Thyroid gland (tissue), 4 donors: ENCODE measurements around the gene SELENOI. TPM values are rescaled to one million over a fixed set of nuclear protein-coding genes. Genes with fewer than 3 reads are reported as not detected.

ENCODE experiments used
- DNase-seq, 2 donors: peaks; one replicate each; pipeline ENCODE4 v3.0.0-alpha.2; 2019
- H3K27ac ChIP-seq, 3 donors: fragments of 200-600 bp; sonication (generic); 1 replicate in 2 of 3; 2 replicates in 1 of 3; pipeline ENCODE4 v1.5.1; 2016 to 2019; ENCODE audit warnings: mild to moderate bottlenecking in 1 of 3, moderate library complexity in 1 of 3
- H3K27me3 ChIP-seq: fragments of 200-600 bp; sonication (generic); one replicate; pipeline ENCODE4 v1.5.1; 2019
- H3K36me3 ChIP-seq, 2 donors: fragments of 200-600 bp; sonication (generic); one replicate each; pipeline ENCODE4 v1.5.1; 2016 to 2019
- H3K4me1 ChIP-seq, 2 donors: fragments of 200-600 bp; sonication (generic); one replicate each; pipeline ENCODE4 v1.5.1; 2017 to 2019
- H3K4me3 ChIP-seq, 3 donors: fragments of 200-600 bp; sonication (generic); replicated peaks in 1 of 3; 1 replicate in 2 of 3; 2 replicates in 1 of 3; pipeline ENCODE4 v1.5.1; 2016; ENCODE audit warnings: mild to moderate bottlenecking in 1 of 3
- H3K9me3 ChIP-seq: fragments of 200-600 bp; sonication (generic); one replicate; pipeline ENCODE4 v1.5.1; 2017
- POLR2A ChIP-seq, 2 donors: fragments of 450-650 bp; IDR thresholded peaks; one replicate each; pipeline ENCODE4 v1.6.1; 2017; ENCODE audit warnings: antibody characterized with exemption in 2 of 2, mild to moderate bottlenecking in 2 of 2, moderate library complexity in 1 of 2
- WGBS, 2 donors: methylation state at CpG; one replicate each; pipeline ENCODE4 v1.1.5; 2017; 5-methylcytosine and 5-hydroxymethylcytosine counted together
- intact Hi-C: fragments of 100-400 bp; cut with DNase I; formaldehyde crosslinking; loops from one replicate; pipeline ENCODE4 v1.15.1; 2023
- total RNA-seq, 4 donors: library from RNA; depleted of rRNA; stranded (reverse); fragments of >200 nt; gene quantifications; one replicate each; pipeline ENCODE4 v1.2.3, GENCODE V29; 2016
- TF ChIP-seq, protein P1 (sequence below), 6 experiments: fragments of 200-600 bp in 3 of 6; fragments of 450-650 bp in 3 of 6; sonication (generic) in 3 of 6; IDR thresholded peaks; one replicate each; pipeline ENCODE4 v1.5.1; 2016 to 2019; ENCODE audit warnings: antibody characterized with exemption in 6 of 6, mild to moderate bottlenecking in 2 of 6, inconsistent platforms in 1 of 6, moderate library complexity in 1 of 6

SELENOI gene
- total RNA-seq, 4 donors from 2014 or later, result 16.7 to 31.2 (median 21.8) TPM

DNA sequence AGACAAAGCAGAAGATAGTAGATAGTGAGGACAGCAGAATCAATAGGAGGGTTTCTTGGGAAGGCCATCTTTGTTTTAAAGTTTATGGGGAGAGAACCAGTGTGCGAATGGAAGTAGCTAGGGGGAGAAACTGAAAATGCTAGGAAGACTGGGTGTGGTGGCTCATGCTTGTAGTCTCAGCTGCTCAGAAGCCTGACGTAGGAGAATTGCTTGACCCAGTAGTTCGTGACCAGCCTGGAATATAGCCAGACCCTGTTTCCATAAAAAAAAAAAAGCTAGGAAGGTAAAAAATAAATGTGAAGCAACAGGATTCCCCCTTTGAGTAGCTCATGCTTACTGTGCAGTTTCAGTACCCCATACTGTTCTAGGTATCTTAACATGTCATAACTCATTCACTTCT, 36.6 kb downstream of the SELENOI start:
- no peak overlapping the region for H3K4me3 ChIP-seq
- no peaks in the 10 kb centered on the region for H3K27me3 ChIP-seq
- H3K27ac ChIP-seq, result peak overlapping the region; percentile 18 to 41 (median 41)
- DNase-seq, result peak; percentile 55 to 60
- intact Hi-C loops, result no loop called here
- no peaks in the 10 kb centered on the region for H3K9me3 ChIP-seq
- H3K4me1 ChIP-seq, result peaks cover 0 to 10% of the 10 kb centered on the region in 2 donors
- TF ChIP-seq, protein P1, sequence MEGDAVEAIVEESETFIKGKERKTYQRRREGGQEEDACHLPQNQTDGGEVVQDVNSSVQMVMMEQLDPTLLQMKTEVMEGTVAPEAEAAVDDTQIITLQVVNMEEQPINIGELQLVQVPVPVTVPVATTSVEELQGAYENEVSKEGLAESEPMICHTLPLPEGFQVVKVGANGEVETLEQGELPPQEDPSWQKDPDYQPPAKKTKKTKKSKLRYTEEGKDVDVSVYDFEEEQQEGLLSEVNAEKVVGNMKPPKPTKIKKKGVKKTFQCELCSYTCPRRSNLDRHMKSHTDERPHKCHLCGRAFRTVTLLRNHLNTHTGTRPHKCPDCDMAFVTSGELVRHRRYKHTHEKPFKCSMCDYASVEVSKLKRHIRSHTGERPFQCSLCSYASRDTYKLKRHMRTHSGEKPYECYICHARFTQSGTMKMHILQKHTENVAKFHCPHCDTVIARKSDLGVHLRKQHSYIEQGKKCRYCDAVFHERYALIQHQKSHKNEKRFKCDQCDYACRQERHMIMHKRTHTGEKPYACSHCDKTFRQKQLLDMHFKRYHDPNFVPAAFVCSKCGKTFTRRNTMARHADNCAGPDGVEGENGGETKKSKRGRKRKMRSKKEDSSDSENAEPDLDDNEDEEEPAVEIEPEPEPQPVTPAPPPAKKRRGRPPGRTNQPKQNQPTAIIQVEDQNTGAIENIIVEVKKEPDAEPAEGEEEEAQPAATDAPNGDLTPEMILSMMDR (IDR thresholded peaks at IDR 0.05), result no peak
- WGBS, 2 donors, result 35 to 51% methylated on average over 3 of the region's 3 CpGs
- no peaks in the 10 kb centered on the region for H3K36me3 ChIP-seq

DNA sequence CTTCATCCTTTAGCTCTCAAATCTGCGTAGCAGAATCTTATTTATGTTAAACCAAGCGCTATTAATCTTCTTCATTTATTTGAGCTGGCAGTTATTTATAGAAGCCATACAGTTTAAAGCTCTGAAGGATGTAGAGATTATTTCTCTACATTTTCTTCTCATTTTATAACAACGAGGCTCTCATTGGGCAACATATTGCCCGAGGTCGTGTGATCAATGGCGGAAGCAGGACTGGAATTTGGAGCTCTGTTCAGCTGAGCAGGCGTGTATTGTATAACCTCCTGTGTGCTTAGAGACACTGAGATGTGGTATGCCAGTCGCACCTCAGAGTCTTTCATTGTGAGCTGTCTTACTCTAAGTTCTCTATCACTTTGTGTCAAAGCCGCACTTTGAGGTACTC, 38.2 kb downstream of the SELENOI start:
- intact Hi-C loops, result no loop called here
- TF ChIP-seq POLR2A (IDR thresholded peaks at IDR 0.05), result no peak
- TF ChIP-seq, protein P1 (IDR thresholded peaks at IDR 0.05), result no peak
- no peak for DNase-seq
- WGBS, 2 donors, result 94 to 95% methylated on average over 9 of the region's 9 CpGs
- H3K27me3 ChIP-seq, result no peaks in the 10 kb centered on the region
- H3K4me1 ChIP-seq, result peaks cover 0 to 10% of the 10 kb centered on the region in 2 donors
- no peak overlapping the region for H3K4me3 ChIP-seq
- H3K27ac ChIP-seq, result no peak overlapping the region
- no peaks in the 10 kb centered on the region for H3K9me3 ChIP-seq
- H3K36me3 ChIP-seq, result no peaks in the 10 kb centered on the region

DNA sequence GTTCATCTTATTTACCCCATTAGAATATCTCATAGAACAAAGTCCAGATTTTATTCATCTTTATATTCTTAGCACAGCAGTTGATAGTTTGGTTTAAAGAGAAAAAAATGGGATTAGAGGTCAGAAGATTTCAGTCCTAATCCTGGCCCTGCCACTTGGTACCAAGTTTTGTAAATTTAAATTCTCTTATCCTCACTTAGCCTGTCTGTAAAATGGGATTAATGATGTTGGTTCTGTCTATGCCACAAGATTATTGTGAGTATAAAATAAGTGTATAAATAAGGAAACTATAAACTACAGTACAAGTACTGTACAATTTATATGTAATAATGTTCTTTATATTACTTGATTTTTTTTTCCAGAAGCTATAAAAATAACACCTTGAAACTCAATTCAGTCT, 38.7 kb downstream of the SELENOI start:
- H3K4me1 ChIP-seq, result peaks cover 0 to 10% of the 10 kb centered on the region in 2 donors
- no peak for DNase-seq
- H3K36me3 ChIP-seq, result no peaks in the 10 kb centered on the region
- intact Hi-C loops, result no loop called here
- H3K4me3 ChIP-seq, result no peak overlapping the region
- no peak overlapping the region for H3K27ac ChIP-seq
- no peaks in the 10 kb centered on the region for H3K9me3 ChIP-seq
- TF ChIP-seq POLR2A (IDR thresholded peaks at IDR 0.05), result no peak
- no peaks in the 10 kb centered on the region for H3K27me3 ChIP-seq

DNA sequence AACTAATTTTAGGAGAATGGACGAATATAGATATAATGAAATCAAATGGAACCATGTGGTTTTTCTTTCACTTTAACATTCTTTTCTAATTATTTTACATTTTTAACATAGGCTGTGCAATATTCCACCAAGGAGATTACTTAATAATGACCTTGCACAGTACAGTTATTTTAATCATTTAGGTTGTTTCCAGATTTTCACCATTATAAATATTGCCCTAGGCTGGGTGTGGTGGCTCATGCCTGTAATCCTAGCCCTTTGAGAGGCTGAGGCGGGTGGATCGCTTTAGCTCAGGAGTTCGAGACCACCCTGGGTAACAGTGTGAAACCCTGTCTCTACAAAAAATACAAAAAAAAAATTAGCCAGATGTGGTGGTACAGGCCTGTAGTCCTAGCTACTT, 41.2 kb downstream of the SELENOI start:
- Histone ChIP-seq H3K27ac (no peak overlapping the region), H3K27me3 (no peaks in the 10 kb centered on the region), H3K9me3 (no peaks in the 10 kb centered on the region), H3K4me1 (peaks cover 0 to 8% of the 10 kb centered on the region in 2 donors), H3K36me3 (no peaks in the 10 kb centered on the region), H3K4me3 (no peak overlapping the region)
- 98 to 99% methylated on average over 4 of the region's 4 CpGs for WGBS, 2 donors
- TF ChIP-seq, protein P1 (IDR thresholded peaks at IDR 0.05), result no peak
- no peak for TF ChIP-seq POLR2A (IDR thresholded peaks at IDR 0.05)
- no peak for DNase-seq
- intact Hi-C loops, result no loop called here

DNA sequence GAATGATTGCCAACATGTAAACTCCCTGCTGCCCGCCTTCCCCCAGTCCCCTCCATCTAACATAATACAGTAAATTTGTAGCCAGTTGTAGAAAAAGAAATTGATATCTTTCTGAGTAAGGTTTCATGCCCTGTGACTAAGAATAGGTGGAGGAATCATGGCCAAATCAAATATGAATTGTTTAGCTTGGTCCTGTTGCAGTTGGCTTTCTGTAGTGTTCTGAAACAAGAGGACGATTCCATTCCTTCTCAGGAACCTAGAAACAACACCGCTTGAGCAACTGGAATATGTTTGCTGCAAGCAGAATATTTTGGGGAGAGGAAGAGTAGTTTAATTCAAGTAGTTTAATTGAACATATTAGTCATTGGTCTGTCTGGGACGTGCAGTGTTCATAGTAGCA, 48.8 kb downstream of the SELENOI start:
- Histone ChIP-seq H3K4me1 (no peaks in the 10 kb centered on the region), H3K27ac (no peak overlapping the region), H3K9me3 (no peaks in the 10 kb centered on the region), H3K4me3 (no peak overlapping the region), H3K27me3 (no peaks in the 10 kb centered on the region), H3K36me3 (no peaks in the 10 kb centered on the region)
- WGBS, 2 donors, result 87 to 88% methylated on average over 4 of the region's 4 CpGs
- no peak for DNase-seq
- no peak for TF ChIP-seq POLR2A (IDR thresholded peaks at IDR 0.05)
- TF ChIP-seq, protein P1 (IDR thresholded peaks at IDR 0.05), result no peak
- intact Hi-C loops, result no loop called here

DNA sequence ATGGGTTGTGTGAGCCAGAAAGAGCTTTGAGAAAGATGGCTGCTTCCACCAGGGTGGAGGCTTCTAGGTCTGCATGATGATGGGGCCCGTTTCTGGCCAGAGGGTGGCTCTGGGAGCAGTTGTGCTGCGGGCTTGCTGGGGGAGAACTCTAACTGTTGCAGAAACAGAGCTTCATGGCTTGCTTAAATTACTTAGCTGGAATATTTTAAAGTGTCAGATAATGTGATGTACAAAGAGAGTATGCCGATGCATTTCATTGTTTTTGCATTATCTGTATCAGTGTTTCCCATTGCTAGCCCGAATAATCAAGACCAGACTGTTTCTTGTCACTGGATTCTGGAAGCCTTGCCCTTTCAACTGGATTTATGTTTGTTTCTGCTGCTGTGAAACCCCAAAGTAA, 49.5 kb downstream of the SELENOI start:
- Histone ChIP-seq H3K27ac (no peak overlapping the region), H3K27me3 (no peaks in the 10 kb centered on the region), H3K4me3 (no peak overlapping the region), H3K4me1 (peaks cover 0 to 4% of the 10 kb centered on the region in 2 donors), H3K36me3 (no peaks in the 10 kb centered on the region), H3K9me3 (no peaks in the 10 kb centered on the region)
- 59 to 74% methylated on average over 4 of the region's 4 CpGs for WGBS, 2 donors
- no peak for TF ChIP-seq POLR2A (IDR thresholded peaks at IDR 0.05)
- TF ChIP-seq, protein P1 (IDR thresholded peaks at IDR 0.05), result no peak
- no peak for DNase-seq
- intact Hi-C loops, result no loop called here
